ENCODE data around the gene FCHSD1.

- TF ChIP-seq FOXM1 (IDR thresholded peaks at IDR 0.05; ENCODE audit: borderline replicate concordance, low read depth): no peak
- no peak for TF ChIP-seq RAD21 (IDR thresholded peaks at IDR 0.05; ENCODE audit: low read depth)
- TF ChIP-seq NFIC (IDR thresholded peaks at IDR 0.05): no peak
- TF ChIP-seq EP300 (IDR thresholded peaks at IDR 0.05; ENCODE audit: borderline replicate concordance): no peak
- TF ChIP-seq TAF1 (IDR thresholded peaks at IDR 0.05; ENCODE audit: low read depth): no peak
- no peak for TF ChIP-seq CREB1 (IDR thresholded peaks at IDR 0.05; ENCODE audit: low read depth)
- no peak for TF ChIP-seq YY1 (IDR thresholded peaks at IDR 0.05; ENCODE audit: low read depth)
- no peak for TF ChIP-seq CEBPB (IDR thresholded peaks at IDR 0.05)
- no peak for TF ChIP-seq USF1 (IDR thresholded peaks at IDR 0.05)
- TF ChIP-seq MAX (IDR thresholded peaks at IDR 0.05): no peak
- no peak for TF ChIP-seq EGR1 (IDR thresholded peaks at IDR 0.05)
- TF ChIP-seq REST (IDR thresholded peaks at IDR 0.05; ENCODE audit: low read depth): no peak
These were observed 48.6 kb downstream of the FCHSD1 start for GRCh38 chr5:141602606-141603005.

Data from Ishikawa (cell line).